NCI-H526 treated with DMSO at 0.1 percent for 48 hours (cell line): Measurements from ENCODE around the gene COL4A1.

Experiments used
- DNase-seq: peaks from one replicate; lab custom pipeline; 2025; lab: John Stamatoyannopoulos, UW

Gene COL4A1

GRCh38 chr13:110161112-110161882 is 145.7 kb downstream of the COL4A1 start:
- peak; percentile 14 for DNase-seq

DNA sequence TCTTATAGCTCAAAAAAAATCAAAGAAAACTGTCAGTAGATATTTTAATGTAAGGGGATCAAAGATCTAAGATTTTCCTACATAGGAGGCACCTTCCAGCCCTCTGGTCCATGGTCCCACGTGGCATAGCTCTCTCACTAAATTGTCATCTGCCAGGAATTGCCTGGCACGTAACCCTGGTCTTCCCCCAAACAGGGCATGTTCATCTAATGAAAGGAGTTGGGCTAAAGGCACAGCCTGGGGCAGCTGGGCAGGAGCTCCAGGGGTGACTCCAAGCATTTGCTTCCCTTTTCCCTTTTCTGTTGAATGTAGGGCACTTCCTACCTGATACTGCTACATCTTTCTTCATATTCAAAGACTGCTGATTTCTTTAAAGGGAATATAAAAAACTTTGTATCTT is 148.7 kb downstream of the COL4A1 start:
- DNase-seq: no peak

DNA sequence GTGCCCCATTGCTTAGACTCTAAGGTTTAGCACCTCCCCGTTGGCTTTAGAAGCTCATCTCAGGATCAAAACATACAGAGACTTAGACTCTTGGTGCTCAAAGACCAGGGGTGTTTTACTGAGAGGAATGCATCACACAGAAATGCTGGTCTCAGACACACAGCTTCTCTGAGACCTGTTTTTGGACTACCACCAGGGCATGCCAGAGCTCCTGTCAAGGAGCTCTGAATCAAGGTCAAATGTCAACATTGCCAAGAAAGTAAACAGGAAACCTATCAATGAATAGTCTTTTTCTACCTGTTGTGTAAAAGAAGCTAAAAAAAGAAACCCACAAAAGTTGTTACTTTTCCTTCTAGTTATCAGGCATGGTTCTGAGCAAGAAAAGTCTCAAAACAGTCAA is 149.2 kb downstream of the COL4A1 start:
- DNase-seq: no peak

DNA sequence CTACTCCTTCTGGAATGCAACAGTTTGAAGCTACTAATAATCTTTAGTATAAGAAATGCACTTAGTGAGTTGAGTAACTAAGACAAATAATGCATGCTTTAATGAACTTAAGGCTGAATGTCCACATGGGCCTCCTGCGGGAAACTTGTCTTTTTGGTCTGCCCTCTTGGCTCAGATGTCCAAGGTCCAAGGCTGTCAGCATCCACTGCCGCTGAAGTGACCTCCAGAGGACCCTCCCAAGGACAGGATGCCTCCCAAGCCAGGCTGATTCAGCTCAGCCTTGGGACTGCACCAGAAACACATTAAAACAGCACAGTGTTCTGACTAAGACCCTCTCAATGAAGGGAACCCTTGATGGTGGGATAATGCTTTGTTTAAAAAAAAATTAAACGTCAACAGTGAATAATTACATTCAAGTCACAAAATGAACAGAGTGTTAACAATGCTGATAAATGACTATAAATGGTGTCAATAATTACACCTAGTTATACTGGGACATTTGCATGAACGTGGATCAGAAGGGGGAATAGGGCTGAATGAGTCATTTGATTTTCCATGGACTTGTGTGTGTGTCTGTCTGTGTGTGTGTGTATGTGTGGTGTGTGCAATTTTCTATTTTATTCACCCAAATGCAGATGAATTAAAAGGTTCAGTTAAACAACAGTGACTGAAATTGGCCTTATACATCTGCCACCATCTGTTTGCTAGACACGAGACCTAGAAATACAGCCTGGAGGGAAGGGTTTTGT is 150.5 kb downstream of the COL4A1 start:
- no peak for DNase-seq

- DNase-seq: no peak
Measured at GRCh38 chr13:110155072-110155471, 151.9 kb downstream of the COL4A1 start.

GRCh38 chr13:110154410-110154933 is 152.5 kb downstream of the COL4A1 start:
- DNase-seq: no peak

DNA sequence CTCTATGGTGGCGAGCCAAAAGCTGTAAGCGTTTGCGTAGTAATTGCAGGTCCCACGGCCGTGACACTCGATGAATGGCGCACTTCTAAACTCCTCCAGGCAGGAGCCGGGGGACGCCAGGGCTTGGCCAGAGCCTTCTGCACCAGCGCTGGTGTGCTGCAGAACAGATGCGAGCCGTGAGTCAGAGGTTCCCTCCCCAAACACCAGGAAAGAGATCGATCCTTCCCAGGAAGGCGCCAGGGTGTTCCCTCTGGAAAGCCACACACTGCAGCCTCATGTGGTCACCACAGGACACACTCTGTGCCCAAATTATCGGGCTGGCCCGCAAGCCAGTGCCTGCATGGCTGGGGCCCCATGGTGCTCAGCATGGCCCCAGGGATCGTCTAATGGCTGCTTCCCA is 154.6 kb downstream of the COL4A1 start:
- DNase-seq: no peak

- no peak for DNase-seq
Measured at GRCh38 chr13:110151462-110151861, 155.5 kb downstream of the COL4A1 start.

- DNase-seq: no peak
Measured at GRCh38 chr13:110150384-110151101, 156.4 kb downstream of the COL4A1 start.

GRCh38 chr13:110149036-110149435 is 157.9 kb downstream of the COL4A1 start:
- no peak for DNase-seq

- no peak for DNase-seq
Measured at GRCh38 chr13:110140099-110140498, 166.9 kb downstream of the COL4A1 start.

DNA sequence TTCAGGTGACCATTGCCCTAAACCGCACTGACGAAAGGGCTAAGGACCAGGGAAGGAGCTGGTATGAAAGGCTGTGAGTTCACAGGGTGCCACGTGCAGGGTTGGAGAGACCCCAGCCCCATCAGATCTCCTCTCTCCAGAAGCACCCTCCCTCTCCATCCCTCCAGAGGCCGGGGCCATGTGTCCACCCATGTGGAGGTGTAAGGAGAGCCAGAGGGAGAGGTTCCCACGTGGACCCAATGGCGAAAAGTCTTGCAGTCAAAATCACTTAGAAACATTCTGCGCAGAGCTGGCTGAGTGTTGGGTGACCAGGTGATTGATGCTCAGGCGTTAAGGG is 168.3 kb downstream of the COL4A1 start:
- no peak for DNase-seq

- peak; percentile 49 for DNase-seq
Measured at GRCh38 chr13:110138010-110138699, 168.8 kb downstream of the COL4A1 start.

DNA sequence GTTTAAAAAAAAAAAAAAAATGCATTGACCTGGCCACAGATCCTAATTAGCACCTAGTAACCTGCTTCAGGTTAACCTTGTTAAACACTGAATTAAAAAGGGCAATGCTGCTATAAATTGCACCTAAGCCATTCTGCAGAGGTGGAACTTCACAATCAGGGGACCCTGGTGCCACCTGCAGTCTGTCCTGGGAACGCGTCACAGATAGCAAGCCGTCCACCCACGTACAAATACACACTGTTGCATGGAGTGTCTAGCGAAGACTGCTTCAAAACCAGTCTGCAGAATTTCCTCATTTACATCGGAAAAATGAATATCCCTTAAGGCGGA is 169.3 kb downstream of the COL4A1 start:
- peak; percentile 77 for DNase-seq

GRCh38 chr13:110136660-110137585 is 170.0 kb downstream of the COL4A1 start:
- no peak for DNase-seq

DNA sequence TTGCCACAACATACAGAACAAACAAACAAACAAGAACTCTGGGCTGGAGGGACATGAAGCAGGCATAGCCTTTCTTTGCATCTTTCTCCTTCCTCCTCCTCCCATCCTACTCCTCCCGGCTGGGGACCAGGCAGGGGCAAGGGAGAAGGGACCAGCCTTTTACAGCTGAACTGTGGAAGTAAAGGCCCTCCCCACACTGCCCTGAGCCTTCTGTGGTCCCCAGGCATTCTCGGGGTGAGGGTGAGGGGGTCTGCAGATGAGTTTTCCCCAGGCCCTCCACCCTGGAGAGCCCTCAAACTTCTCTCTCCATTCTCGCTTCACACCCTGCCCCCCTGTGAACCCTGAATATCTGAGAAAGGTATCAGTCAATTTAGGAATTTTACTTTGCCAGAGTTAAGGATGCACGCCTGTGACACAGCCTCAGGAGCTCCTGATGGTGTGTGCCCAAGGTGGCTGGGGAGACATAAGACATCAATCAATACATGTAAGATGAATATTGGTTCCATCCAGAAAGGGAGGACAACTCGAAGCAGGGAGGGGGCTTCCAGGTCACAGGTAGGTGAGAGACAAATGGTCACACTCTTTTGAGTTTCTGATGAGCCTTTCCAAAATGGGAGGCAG is 170.9 kb downstream of the COL4A1 start:
- DNase-seq: no peak

DNA sequence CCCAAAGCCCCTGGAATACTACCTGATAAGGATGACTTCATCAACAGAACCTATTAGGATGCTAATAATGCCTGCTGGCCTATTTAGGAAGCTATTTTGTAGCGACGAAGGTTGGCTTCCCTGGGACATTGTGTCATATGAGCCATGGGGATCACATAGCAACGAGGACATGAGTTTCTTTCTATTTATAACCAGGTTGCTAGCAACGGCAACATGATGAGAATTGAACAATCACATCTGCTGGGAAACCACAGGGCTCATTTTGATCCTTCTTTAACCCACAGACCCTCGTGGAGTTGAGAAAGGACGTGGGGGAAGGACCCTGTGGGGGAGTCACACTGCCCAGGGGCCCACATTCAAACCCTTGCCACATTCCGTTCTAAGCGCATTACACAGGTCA is 172.2 kb downstream of the COL4A1 start:
- no peak for DNase-seq

GRCh38 chr13:110133425-110134235 is 173.3 kb downstream of the COL4A1 start:
- no peak for DNase-seq

- DNase-seq: no peak
Measured at GRCh38 chr13:110132225-110132982, 174.6 kb downstream of the COL4A1 start.
